Pancreas (tissue), 10 donors: ENCODE data around the gene IL12RB1. TPM values are rescaled to one million over a fixed set of nuclear protein-coding genes. Genes with fewer than 3 reads are reported as not detected.

Source experiments
- ATAC-seq, 4 donors: fragments of 200-7000 bp; cut with Tn5 transposase; one replicate each; pipeline versions ENCODE4 v1.8.0 to v1.9.1; 2020; ENCODE audit warnings: mild to moderate bottlenecking in 4 of 4, moderate library complexity in 4 of 4
- DNase-seq, 6 donors: peaks; one replicate each; pipeline ENCODE4 v3.0.0-alpha.2; 2020
- FAIRE-seq: peaks from 2 replicates; lab custom pipeline; 2012; peaks lifted over from hg19 to GRCh38; lab: Jason Lieb, UNC
- H3K27ac ChIP-seq, 4 donors: fragments of 200-600 bp; sonication (generic); 1 replicate in 3 of 4; 2 replicates in 1 of 4; pipeline versions ENCODE4 v1.5.0 to v1.8.0; 2020
- H3K27me3 ChIP-seq, 4 donors: fragments of 200-600 bp; one replicate each; pipeline ENCODE4 v1.8.0; 2021
- H3K36me3 ChIP-seq, 3 donors: fragments of 200-600 bp; sonication (generic) in 1 of 3; one replicate each; pipeline versions ENCODE4 v1.5.0 to v1.8.0; 2020 to 2021
- H3K4me1 ChIP-seq, 3 donors: fragments of 200-600 bp; one replicate each; pipeline ENCODE4 v1.8.0; 2021
- H3K4me3 ChIP-seq, 4 donors: fragments of 200-600 bp; sonication (generic) in 2 of 4; one replicate each; pipeline versions ENCODE4 v1.5.0 to v1.8.0; 2020 to 2021
- H3K9me3 ChIP-seq, 4 donors: fragments of 200-600 bp; one replicate each; pipeline ENCODE4 v1.8.0; 2021
- WGBS, 2 donors: extraction: QIAGEN DNeasy Blood & Tissue Kit; methylation state at CpG; one replicate each; pipeline ENCODE4 v1.1.7; 2013; 5-methylcytosine and 5-hydroxymethylcytosine counted together
- intact Hi-C, 3 donors: fragments of 100-400 bp; cut with DNase I; formaldehyde crosslinking; loops; one replicate each; pipeline versions ENCODE4 v1.11.1 to v1.14.2; 2022
- polyA plus RNA-seq, 2 donors: library from polyadenylated mRNA; stranded (reverse); fragments of 200-250 nt; gene quantifications; one replicate each; pipeline ENCODE4 v1.2.3, GENCODE V29; 2013
- total RNA-seq, 6 donors: library from RNA; stranded (reverse); fragmentation: NEBNext Ultra II Directional in 4 of 6; extraction: Animal tissue kit (Norgen Biotek cat#: 25700) in 4 of 6; gene quantifications; one replicate each; pipeline versions ENCODE4 v1.2.1 to v1.2.4, GENCODE V29; 2021 to 2023
- TF ChIP-seq, protein P1 (sequence below), 4 donors: fragments of 200-600 bp; sonication (generic) in 3 of 4; IDR thresholded peaks; one replicate each; pipeline versions ENCODE4 v1.5.0 to v1.8.0; 2021; ENCODE audit warnings: antibody characterized with exemption in 4 of 4
- donor health status: healthy with polysubstance abuse.
- donor health status: DM: no; HTN: no; CAD: no; lungs with moderate emphysema.
- donor health status: DM: no; HTN: no; CAD: no.
- donor health status: control.
- donor health status: control.
- donor health status: Bipolar disorder and iron deficiency.
- donor health status: DM: yes; HTN: yes; CAD: no.
- donor health status: DM: no; HTN: no; CAD: no.
- donor health status: DM: no; HTN: no; CAD: no.
- donor health status: DM: yes; HTN: yes; CAD: no.

The IL12RB1 gene
- total and polyA plus RNA-seq, 8 donors, result 0.15 to 1.1 (median 0.40) TPM

GRCh38 chr19:18068395-18068794 is 18.3 kb downstream of the IL12RB1 start:
- ATAC-seq (no peak), DNase-seq (no peak), FAIRE-seq (no peak)
- no peaks in the 10 kb centered on the region for H3K27me3 ChIP-seq
- intact Hi-C loops, result no loop called here
- H3K4me3 ChIP-seq, result no peak overlapping the region
- TF ChIP-seq, protein P1, sequence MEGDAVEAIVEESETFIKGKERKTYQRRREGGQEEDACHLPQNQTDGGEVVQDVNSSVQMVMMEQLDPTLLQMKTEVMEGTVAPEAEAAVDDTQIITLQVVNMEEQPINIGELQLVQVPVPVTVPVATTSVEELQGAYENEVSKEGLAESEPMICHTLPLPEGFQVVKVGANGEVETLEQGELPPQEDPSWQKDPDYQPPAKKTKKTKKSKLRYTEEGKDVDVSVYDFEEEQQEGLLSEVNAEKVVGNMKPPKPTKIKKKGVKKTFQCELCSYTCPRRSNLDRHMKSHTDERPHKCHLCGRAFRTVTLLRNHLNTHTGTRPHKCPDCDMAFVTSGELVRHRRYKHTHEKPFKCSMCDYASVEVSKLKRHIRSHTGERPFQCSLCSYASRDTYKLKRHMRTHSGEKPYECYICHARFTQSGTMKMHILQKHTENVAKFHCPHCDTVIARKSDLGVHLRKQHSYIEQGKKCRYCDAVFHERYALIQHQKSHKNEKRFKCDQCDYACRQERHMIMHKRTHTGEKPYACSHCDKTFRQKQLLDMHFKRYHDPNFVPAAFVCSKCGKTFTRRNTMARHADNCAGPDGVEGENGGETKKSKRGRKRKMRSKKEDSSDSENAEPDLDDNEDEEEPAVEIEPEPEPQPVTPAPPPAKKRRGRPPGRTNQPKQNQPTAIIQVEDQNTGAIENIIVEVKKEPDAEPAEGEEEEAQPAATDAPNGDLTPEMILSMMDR (IDR thresholded peaks at IDR 0.05), result no peak
- WGBS, 2 donors, result 91 to 96% methylated on average over 5 of the region's 5 CpGs
- no peaks in the 10 kb centered on the region for H3K9me3 ChIP-seq
- H3K36me3 ChIP-seq, result no peaks in the 10 kb centered on the region
- no peak overlapping the region for H3K27ac ChIP-seq
- no peaks in the 10 kb centered on the region for H3K4me1 ChIP-seq

- Histone ChIP-seq H3K4me3 (no peak overlapping the region), H3K36me3 (no peaks in the 10 kb centered on the region), H3K4me1 (no peaks in the 10 kb centered on the region), H3K9me3 (no peaks in the 10 kb centered on the region), H3K27me3 (no peaks in the 10 kb centered on the region), H3K27ac (no peak overlapping the region)
- FAIRE-seq (no peak), ATAC-seq (no peak), DNase-seq (no peak)
- 59 to 80% methylated on average over 1 of the region's 1 CpG for WGBS, 2 donors
- intact Hi-C loops, result no loop called here
- TF ChIP-seq, protein P1 (IDR thresholded peaks at IDR 0.05), result no peak
Observed at GRCh38 chr19:18065173-18065495, 21.6 kb downstream of the IL12RB1 start.

- Histone ChIP-seq H3K27ac (no peak overlapping the region), H3K9me3 (no peaks in the 10 kb centered on the region), H3K4me1 (no peaks in the 10 kb centered on the region), H3K4me3 (no peak overlapping the region), H3K36me3 (no peaks in the 10 kb centered on the region), H3K27me3 (no peaks in the 10 kb centered on the region)
- TF ChIP-seq, protein P1 (IDR thresholded peaks at IDR 0.05), result no peak
- intact Hi-C loops, result loop anchor here in 2 of 3 donors (5.0 kb wide), 2 partner anchors 51 to 121 kb away; no protein-coding TSS in a partner anchor
- DNase-seq (no peak), FAIRE-seq (no peak), ATAC-seq (no peak)
- 61 to 67% methylated on average over 5 of the region's 5 CpGs for WGBS, 2 donors
Observed at GRCh38 chr19:18063463-18063862, 23.3 kb downstream of the IL12RB1 start.

GRCh38 chr19:18062028-18062427 is 24.7 kb downstream of the IL12RB1 start:
- no peak overlapping the region for H3K4me3 ChIP-seq
- no peak overlapping the region for H3K27ac ChIP-seq
- H3K36me3 ChIP-seq, result no peaks in the 10 kb centered on the region
- FAIRE-seq (no peak), DNase-seq (no peak), ATAC-seq (no peak)
- peaks cover 0 to 5% (median 0%) of the 10 kb centered on the region in 3 donors for H3K4me1 ChIP-seq
- WGBS, 2 donors, result 46 to 49% methylated on average over 8 of the region's 8 CpGs
- intact Hi-C loops, result loop anchor here in 2 of 3 donors (5.0 kb wide), 2 partner anchors 50 to 120 kb away; no protein-coding TSS in a partner anchor
- no peaks in the 10 kb centered on the region for H3K9me3 ChIP-seq
- no peaks in the 10 kb centered on the region for H3K27me3 ChIP-seq
- TF ChIP-seq, protein P1 (IDR thresholded peaks at IDR 0.05), result no peak

DNA sequence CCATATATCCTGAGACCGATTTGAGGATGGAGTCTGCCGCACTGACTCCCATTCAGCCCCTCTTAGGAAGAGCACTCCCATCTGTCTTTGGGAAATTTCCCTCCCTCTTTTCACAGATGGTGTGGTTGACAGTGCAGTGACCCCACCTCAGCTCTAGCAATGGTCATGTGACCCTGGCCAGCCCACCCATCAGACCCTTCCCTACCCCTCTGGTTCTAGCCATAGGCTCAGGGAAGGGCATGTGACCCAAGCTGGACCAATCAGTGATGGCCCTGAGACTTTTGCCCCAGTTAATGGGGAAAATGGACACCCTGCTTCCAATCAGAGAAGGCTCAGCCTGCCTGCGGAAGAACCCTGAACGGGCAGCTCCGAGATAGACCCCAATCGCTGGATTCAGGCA is 26.3 kb downstream of the IL12RB1 start:
- H3K36me3 ChIP-seq, result no peaks in the 10 kb centered on the region
- FAIRE-seq, result no peak
- TF ChIP-seq, protein P1 (IDR thresholded peaks at IDR 0.05), result no peak
- H3K27ac ChIP-seq, result no peak overlapping the region
- DNase-seq, result peak in 1 of 6 donors; percentile 15
- peaks cover 0 to 5% (median 0%) of the 10 kb centered on the region in 3 donors for H3K4me1 ChIP-seq
- H3K27me3 ChIP-seq, result no peaks in the 10 kb centered on the region
- 68 to 81% methylated on average over 6 of the region's 6 CpGs for WGBS, 2 donors
- no peak for ATAC-seq
- H3K9me3 ChIP-seq, result no peaks in the 10 kb centered on the region
- intact Hi-C loops, result loop anchor here in 2 of 3 donors (5.0 kb wide), 2 partner anchors 48 to 118 kb away; no protein-coding TSS in a partner anchor
- H3K4me3 ChIP-seq, result no peak overlapping the region
